BE2C (cell line): ENCODE results near the gene PDE1C.

Experiments
- DNase-seq: peaks from one replicate; pipeline ENCODE4 v3.0.0-alpha.2; 2020
- H3K27me3 ChIP-seq: fragments of 250-450 bp; sonication (Bioruptor Pico); 2 replicates; pipeline ENCODE4 v1.5.1; 2020; ENCODE audit warnings: mild to moderate bottlenecking
- H3K36me3 ChIP-seq: fragments of 250-450 bp; sonication (Bioruptor Pico); 2 replicates; pipeline ENCODE4 v1.5.1; 2020; ENCODE audit warnings: mild to moderate bottlenecking
- H3K4me1 ChIP-seq: fragments of 250-450 bp; sonication (Bioruptor Pico); 2 replicates; pipeline ENCODE4 v1.5.1; 2020
- H3K4me3 ChIP-seq: 2 replicates; pipeline ENCODE4 v1.5.1; 2011; ENCODE audit warnings: low read depth, low read length
- H3K9me3 ChIP-seq: fragments of 250-450 bp; sonication (Bioruptor Pico); 2 replicates; pipeline ENCODE4 v1.5.1; 2020
- CTCF ChIP-seq: IDR thresholded peaks from 2 replicates; pipeline ENCODE4 v1.5.1; 2012; ENCODE audit warnings: mild to moderate bottlenecking, low read depth, low read length

The PDE1C gene

GRCh38 chr7:31855530-31855929 lies 214.7 kb downstream of the PDE1C start:
- Histone ChIP-seq H3K4me1 (no peaks in the 10 kb centered on the region), H3K36me3 (no peaks in the 10 kb centered on the region), H3K9me3 (no peaks in the 10 kb centered on the region), H3K4me3 (no peak overlapping the region), H3K27me3 (no peaks in the 10 kb centered on the region)
- TF ChIP-seq CTCF: no peak
- DNase-seq: no peak

GRCh38 chr7:31853380-31853779 lies 216.8 kb downstream of the PDE1C start:
- no peak overlapping the region for H3K4me3 ChIP-seq
- no peaks in the 10 kb centered on the region for H3K9me3 ChIP-seq
- H3K4me1 ChIP-seq: no peaks in the 10 kb centered on the region
- no peaks in the 10 kb centered on the region for H3K36me3 ChIP-seq
- H3K27me3 ChIP-seq: no peaks in the 10 kb centered on the region
- TF ChIP-seq CTCF: no peak
- DNase-seq: no peak

- Histone ChIP-seq H3K4me1 (no peaks in the 10 kb centered on the region), H3K36me3 (no peaks in the 10 kb centered on the region), H3K9me3 (no peaks in the 10 kb centered on the region), H3K27me3 (no peaks in the 10 kb centered on the region), H3K4me3 (no peak overlapping the region)
- TF ChIP-seq CTCF: no peak
- DNase-seq: no peak
Measured at GRCh38 chr7:31852462-31852861, 217.7 kb downstream of the PDE1C start.

GRCh38 chr7:31851119-31851518 lies 219.1 kb downstream of the PDE1C start:
- H3K36me3 ChIP-seq: no peaks in the 10 kb centered on the region
- no peak overlapping the region for H3K4me3 ChIP-seq
- no peak for DNase-seq
- H3K27me3 ChIP-seq: no peaks in the 10 kb centered on the region
- no peaks in the 10 kb centered on the region for H3K4me1 ChIP-seq
- no peaks in the 10 kb centered on the region for H3K9me3 ChIP-seq
- no peak for TF ChIP-seq CTCF

- no peak for TF ChIP-seq CTCF
- Histone ChIP-seq H3K9me3 (no peaks in the 10 kb centered on the region), H3K4me3 (no peak overlapping the region), H3K4me1 (no peaks in the 10 kb centered on the region), H3K27me3 (no peaks in the 10 kb centered on the region), H3K36me3 (no peaks in the 10 kb centered on the region)
- no peak for DNase-seq
Measured at GRCh38 chr7:31850601-31851000, 219.6 kb downstream of the PDE1C start.

GRCh38 chr7:31850066-31850465 lies 220.1 kb downstream of the PDE1C start:
- H3K36me3 ChIP-seq: no peaks in the 10 kb centered on the region
- no peaks in the 10 kb centered on the region for H3K9me3 ChIP-seq
- no peaks in the 10 kb centered on the region for H3K4me1 ChIP-seq
- no peak for DNase-seq
- no peak overlapping the region for H3K4me3 ChIP-seq
- no peaks in the 10 kb centered on the region for H3K27me3 ChIP-seq
- TF ChIP-seq CTCF: no peak
